Keratinocyte (primary cell): ENCODE data around the gene MBIP. TPM values are rescaled to one million over a fixed set of nuclear protein-coding genes. Genes with fewer than 3 reads are reported as not detected.

ENCODE experiments used
- DNase-seq: peaks from one replicate; pipeline ENCODE4 v3.0.0-alpha.2; 2011; ENCODE audit warnings: low read depth, missing footprints, low spot score
- FAIRE-seq: peaks from 2 replicates; lab custom pipeline; 2011; peaks lifted over from hg19 to GRCh38; lab: Jason Lieb, UNC
- H2AFZ ChIP-seq: 2 replicates; pipeline ENCODE4 v1.6.0; 2012; ENCODE audit warnings: low read length, control low read depth, inconsistent platforms; ENCODE audit not compliant: control insufficient read depth
- H3K27ac ChIP-seq: 2 replicates; pipeline ENCODE4 v1.5.1; 2011; ENCODE audit warnings: low read length; ENCODE audit not compliant: control insufficient read depth, insufficient read depth
- H3K27me3 ChIP-seq: 3 replicates; pipeline ENCODE4 v1.6.0; 2011; ENCODE audit warnings: low read length; ENCODE audit not compliant: control insufficient read depth, insufficient read depth; ENCODE audit errors: extremely low read depth
- H3K36me3 ChIP-seq, 2 experiments: 2 replicates in 1 of 2; 3 replicates in 1 of 2; pipeline ENCODE4 v1.5.1; 2011; ENCODE audit warnings: low read length in 2 of 2, mild to moderate bottlenecking in 1 of 2; ENCODE audit not compliant: control insufficient read depth in 2 of 2, insufficient read depth in 2 of 2; ENCODE audit errors: extremely low read depth in 1 of 2
- H3K4me1 ChIP-seq: 3 replicates; pipeline ENCODE4 v1.5.1; 2011; ENCODE audit warnings: low read length; ENCODE audit not compliant: control insufficient read depth, insufficient read depth; ENCODE audit errors: extremely low read depth
- H3K4me2 ChIP-seq: 3 replicates; pipeline ENCODE4 v1.6.0; 2011; ENCODE audit warnings: low read depth, low read length; ENCODE audit not compliant: control insufficient read depth, insufficient read depth; ENCODE audit errors: extremely low read depth
- H3K4me3 ChIP-seq, 3 experiments: fragments of 200-600 bp in 1 of 3; sonication (generic) in 1 of 3; 2 replicates in 2 of 3; 3 replicates in 1 of 3; pipeline ENCODE4 v1.5.1; 2011 to 2016; ENCODE audit warnings: low read length in 3 of 3, mild to moderate bottlenecking in 3 of 3, control low read depth in 2 of 3, inconsistent platforms in 1 of 3, low read depth in 1 of 3, mixed read lengths in 1 of 3, mixed run types in 1 of 3, moderate library complexity in 1 of 3; ENCODE audit not compliant: control insufficient read depth in 2 of 3, insufficient read depth in 2 of 3; ENCODE audit errors: extremely low read depth in 1 of 3
- H3K79me2 ChIP-seq: 2 replicates; pipeline ENCODE4 v1.6.0; 2012; ENCODE audit warnings: low read length; ENCODE audit not compliant: control insufficient read depth, insufficient read depth
- H3K9ac ChIP-seq: 3 replicates; pipeline ENCODE4 v1.6.0; 2011; ENCODE audit warnings: low read length; ENCODE audit not compliant: control insufficient read depth, insufficient read depth; ENCODE audit errors: extremely low read depth
- H3K9me1 ChIP-seq: 3 replicates; pipeline ENCODE4 v1.6.0; 2011; ENCODE audit warnings: low read length; ENCODE audit not compliant: control insufficient read depth, insufficient read depth; ENCODE audit errors: extremely low read depth
- H3K9me3 ChIP-seq: 2 replicates; pipeline ENCODE4 v1.5.1; 2012; ENCODE audit warnings: low read depth, low read length; ENCODE audit not compliant: control insufficient read depth
- H4K20me1 ChIP-seq: 3 replicates; pipeline ENCODE4 v1.6.0; 2011; ENCODE audit warnings: low read length; ENCODE audit not compliant: control insufficient read depth, insufficient read depth; ENCODE audit errors: extremely low read depth
- CTCF ChIP-seq, 3 experiments: IDR thresholded peaks in 1 of 3; conservative IDR thresholded peaks in 1 of 3; optimal IDR thresholded peaks in 1 of 3; 2 replicates in 2 of 3; 3 replicates in 1 of 3; pipeline versions ENCODE3 to v1.5.1; 2011; ENCODE audit warnings: low read length in 3 of 3, mild to moderate bottlenecking in 3 of 3, moderate library complexity in 2 of 3, control low read depth in 1 of 3, inconsistent platforms in 1 of 3; ENCODE audit not compliant: insufficient read depth in 2 of 3; ENCODE audit errors: extremely low read depth in 1 of 3
- EZH2 ChIP-seq: IDR thresholded peaks from one replicate; pipeline ENCODE4 v1.6.1; 2012; ENCODE audit warnings: inconsistent platforms, mild to moderate bottlenecking, low read length, moderate library complexity
- dilution Hi-C: fragments of 300-500 bp; cut with MboI; formaldehyde crosslinking; loops from one replicate; pipeline ENCODE4 v1.7.0; 2020; ENCODE audit warnings: low sequenced_read_pairs; ENCODE audit not compliant: extremely low pct_ligation_motif_present
- polyA plus RNA-seq, 5 experiments: library from polyadenylated mRNA; depleted of rRNA in 3 of 5; stranded (reverse) in 3 of 5; stranded (forward) in 1 of 5; unstranded in 1 of 5; fragments of >200 nt; gene quantifications; 1 replicate in 1 of 5; 2 replicates in 3 of 5; 3 replicates in 1 of 5; pipeline versions ENCODE4 v1.2.1 to v1.2.3, GENCODE V29; 2011 to 2012; ENCODE audit warnings: missing spikeins in 2 of 5, low read depth in 1 of 5, low replicate concordance in 1 of 5

The MBIP gene
- polyA plus RNA-seq, 1 donor (not counting 4 experiments of a cell fraction or from before 2014, with no cell fraction given): 28.3 TPM

- H3K4me3 ChIP-seq: peak overlapping the region in 2 of 3 experiments; percentile 43 to 67
These were observed 48.2 kb downstream of the MBIP start for GRCh38 chr14:36271939-36272907.

DNA sequence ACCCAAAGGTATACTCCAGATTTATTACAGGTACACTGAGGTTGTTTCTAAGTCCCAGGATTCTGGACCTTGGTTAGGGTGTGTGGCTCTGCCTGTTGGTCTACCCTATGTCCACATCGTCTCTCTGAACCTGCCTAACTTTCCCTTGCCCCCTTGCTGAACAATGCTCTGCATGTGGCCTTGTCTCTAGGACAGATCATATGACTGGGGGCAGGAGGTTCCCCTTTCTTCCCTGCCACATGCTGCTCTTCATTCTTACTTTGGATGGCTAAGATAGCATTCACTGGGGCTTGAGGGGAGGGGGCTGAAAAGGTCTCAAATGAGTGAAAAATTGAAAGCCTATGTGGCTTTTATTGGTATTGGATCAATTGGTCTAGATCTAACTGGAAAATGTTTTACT is 49.2 kb downstream of the MBIP start:
- H3K9ac ChIP-seq: no peak overlapping the region
- H3K4me3 ChIP-seq: no peak overlapping the region
- dilution Hi-C loops: no loop called here
- H3K9me3 ChIP-seq: no peaks in the 10 kb centered on the region
- FAIRE-seq: no peak
- no peak overlapping the region for H3K27ac ChIP-seq
- H3K9me1 ChIP-seq: no peaks in the 10 kb centered on the region
- H3K4me2 ChIP-seq: no peak overlapping the region
- H3K79me2 ChIP-seq: no peaks in the 10 kb centered on the region
- H3K27me3 ChIP-seq: peaks cover 4% of the 10 kb centered on the region
- TF ChIP-seq EZH2 (no peak), CTCF (optimal IDR thresholded peaks at IDR 0.05 in 1 of 3, IDR thresholded peaks at IDR 0.05 in 1 of 3, conservative IDR thresholded peaks at IDR 0.05 in 1 of 3; ENCODE audit: extremely low read depth in 1 of 3, insufficient read depth in 2 of 3, low read length in 3 of 3) (no peak)
- no peak for DNase-seq
- H4K20me1 ChIP-seq: no peaks in the 10 kb centered on the region
- no peak overlapping the region for H2AFZ ChIP-seq
- peaks cover 7% of the 10 kb centered on the region for H3K4me1 ChIP-seq
- H3K36me3 ChIP-seq: no peaks in the 10 kb centered on the region

More at GRCh38 chr14:36271939-36272907, 48.2 kb downstream of the MBIP start:
- Histone ChIP-seq H3K79me2 (no peaks in the 10 kb centered on the region), H3K27me3 (peaks cover 4% of the 10 kb centered on the region), H3K4me1 (peaks cover 7% of the 10 kb centered on the region), H3K4me2 (peak overlapping the region; percentile 92), H3K9me1 (no peaks in the 10 kb centered on the region), H3K27ac (no peak overlapping the region), H4K20me1 (no peaks in the 10 kb centered on the region), H2AFZ (peak overlapping the region; percentile 92), H3K36me3 (no peaks in the 10 kb centered on the region), H3K9ac (no peak overlapping the region), H3K9me3 (no peaks in the 10 kb centered on the region)
- DNase-seq (no peak), FAIRE-seq (peak; percentile 32)
- TF ChIP-seq EZH2: no peak
- TF ChIP-seq CTCF (optimal IDR thresholded peaks at IDR 0.05 in 1 of 3, IDR thresholded peaks at IDR 0.05 in 1 of 3, conservative IDR thresholded peaks at IDR 0.05 in 1 of 3; ENCODE audit: extremely low read depth in 1 of 3, insufficient read depth in 2 of 3, low read length in 3 of 3): no peak
- dilution Hi-C loops: no loop called here
